ENCODE results near the gene BTN1A1.

- TF ChIP-seq POLR2AphosphoS5 (IDR thresholded peaks at IDR 0.05; ENCODE audit: low read depth, low read length): no peak
- TF ChIP-seq POLR2A (IDR thresholded peaks at IDR 0.05; ENCODE audit: low read depth, low read length): no peak
Observed at GRCh38 chr6:26457264-26457805, 42.8 kb upstream of the BTN1A1 start.

All from GM12892 (cell line).